Gastroesophageal sphincter (tissue), 3 donors: ENCODE results near the gene THBS1.

Experiments
- CTCF ChIP-seq, 4 experiments: fragments of 200-600 bp in 2 of 4; fragments of 450-650 bp in 2 of 4; sonication (generic) in 1 of 4; IDR thresholded peaks; one replicate each; pipeline ENCODE4 v1.5.1; 2017 to 2019; ENCODE audit warnings: antibody characterized with exemption in 4 of 4, mild to moderate bottlenecking in 2 of 4, moderate library complexity in 2 of 4
- EP300 ChIP-seq: sonication (generic); formaldehyde crosslinking; IDR thresholded peaks from one replicate; pipeline ENCODE4 v1.6.1; 2017; ENCODE audit warnings: antibody characterized with exemption, mild to moderate bottlenecking
- POLR2A ChIP-seq, 2 donors: fragments of 450-650 bp; IDR thresholded peaks; one replicate each; pipeline ENCODE4 v1.6.1; 2017; ENCODE audit warnings: antibody characterized with exemption in 2 of 2, mild to moderate bottlenecking in 2 of 2, moderate library complexity in 1 of 2
- POLR2AphosphoS5 ChIP-seq: sonication (generic); formaldehyde crosslinking; IDR thresholded peaks from one replicate; pipeline ENCODE4 v1.6.1; 2017; ENCODE audit warnings: antibody characterized with exemption

- no peak for TF ChIP-seq EP300
- TF ChIP-seq POLR2A (IDR thresholded peaks at IDR 0.05): no peak
- TF ChIP-seq CTCF (IDR thresholded peaks at IDR 0.05): no peak
- peak; percentile 48 for TF ChIP-seq POLR2AphosphoS5
Observed at GRCh38 chr15:39592500-39592899, 11.6 kb downstream of the THBS1 start.
